NCI-H1694 (cell line): ENCODE measurements around the gene FCRL4.

ENCODE experiments used
- DNase-seq: peaks from one replicate; lab custom pipeline; 2025; lab: John Stamatoyannopoulos, UW

Gene FCRL4

DNA sequence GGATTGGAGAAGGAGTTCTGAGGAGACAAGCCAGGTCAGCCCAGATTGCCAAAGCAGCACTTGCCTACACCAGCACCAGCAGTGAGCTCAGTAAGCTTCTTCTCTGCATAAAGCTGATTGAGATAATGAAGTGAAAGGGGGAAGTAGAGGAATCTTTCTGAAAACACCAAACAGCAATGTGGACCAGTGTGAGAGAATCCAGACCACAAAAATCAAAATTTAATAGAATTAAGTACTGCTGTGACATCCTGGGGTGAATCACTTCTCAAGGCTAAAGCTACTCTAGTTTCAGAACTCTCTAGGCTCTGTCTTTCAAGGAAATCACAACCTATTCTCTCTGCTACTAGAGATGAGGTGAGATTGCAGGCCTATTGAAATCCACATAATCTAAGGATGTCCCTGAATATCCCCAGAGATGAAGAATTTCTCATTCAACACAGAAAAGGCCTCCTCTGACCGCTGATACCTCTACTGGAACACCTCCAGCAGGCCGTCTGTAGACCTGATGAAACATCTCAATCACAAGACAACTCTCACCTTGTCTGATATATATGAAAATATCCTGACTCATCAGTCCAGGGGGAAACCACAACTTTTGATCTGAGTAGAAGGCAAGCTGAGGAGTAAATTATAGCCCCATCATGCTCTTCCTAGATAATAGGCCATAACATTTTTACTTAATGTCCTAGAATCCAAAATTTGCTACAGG lies at the start of gene FCRL4:
FCRL4 (minus strand) TSS at position 127 of the 709 bp plus-strand sequence. CDS start 141 bp downstream, outside the sequence.
- DNase-seq = no peak

DNA sequence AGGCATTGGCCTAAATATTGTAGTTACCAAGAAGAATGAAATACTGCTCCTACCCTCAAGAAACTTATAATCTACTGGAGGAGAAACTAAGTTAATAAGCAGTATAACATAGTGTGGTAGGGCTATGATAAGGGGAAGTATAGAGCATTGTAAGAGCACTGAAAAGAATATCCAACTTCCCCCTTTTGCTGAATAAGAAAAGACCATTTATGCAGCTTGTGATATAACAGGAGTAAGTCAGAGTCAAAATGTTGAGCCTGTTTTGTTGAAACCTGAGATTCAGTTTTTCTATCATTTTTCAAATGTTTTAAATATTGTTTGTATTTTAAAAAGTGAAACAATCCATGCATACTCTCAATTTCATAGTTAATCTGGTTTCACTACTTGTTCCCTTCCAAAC lies 48.3 kb upstream of the FCRL4 start:
- no peak for DNase-seq

DNA sequence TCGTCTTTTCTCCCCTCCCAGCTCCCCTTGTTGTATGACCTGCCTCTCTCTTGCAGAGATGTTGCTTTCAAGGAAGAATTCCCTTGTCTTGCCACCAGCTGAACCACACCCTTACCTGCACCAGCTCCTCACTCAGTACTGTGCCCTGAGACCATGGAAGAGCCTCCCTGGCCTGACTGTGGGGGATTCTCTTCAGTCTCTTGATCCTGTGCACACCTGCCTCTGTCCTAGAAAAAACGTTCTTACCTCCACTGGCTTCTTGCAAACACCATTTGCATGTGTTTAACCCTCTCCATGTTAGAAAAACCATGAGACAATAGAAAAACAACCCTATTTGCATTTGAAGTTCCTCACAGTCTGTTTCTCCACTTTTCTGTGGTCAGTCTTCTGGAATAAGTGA lies 43.3 kb upstream of the FCRL4 start:
- DNase-seq = no peak

DNA sequence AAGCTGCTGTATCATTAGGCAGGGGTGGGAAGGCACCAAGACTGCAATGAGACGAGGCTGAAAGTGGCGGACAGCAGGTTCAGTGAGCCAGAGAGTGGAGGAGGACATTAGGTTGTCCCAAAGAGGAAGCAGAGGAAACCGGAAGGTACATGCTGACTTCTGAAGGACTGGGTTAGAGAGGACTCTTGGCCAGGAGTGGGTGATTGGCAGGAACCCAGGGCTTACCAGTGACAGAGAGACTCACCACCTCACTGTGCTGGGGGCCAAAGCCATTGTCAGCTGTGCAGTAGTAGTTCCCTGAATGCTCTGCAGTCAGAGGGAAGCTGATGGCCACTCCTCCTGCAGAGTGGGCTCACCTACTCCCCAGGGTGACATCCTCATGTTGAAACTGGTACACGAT lies 41.9 kb upstream of the FCRL4 start:
- DNase-seq = no peak

DNA sequence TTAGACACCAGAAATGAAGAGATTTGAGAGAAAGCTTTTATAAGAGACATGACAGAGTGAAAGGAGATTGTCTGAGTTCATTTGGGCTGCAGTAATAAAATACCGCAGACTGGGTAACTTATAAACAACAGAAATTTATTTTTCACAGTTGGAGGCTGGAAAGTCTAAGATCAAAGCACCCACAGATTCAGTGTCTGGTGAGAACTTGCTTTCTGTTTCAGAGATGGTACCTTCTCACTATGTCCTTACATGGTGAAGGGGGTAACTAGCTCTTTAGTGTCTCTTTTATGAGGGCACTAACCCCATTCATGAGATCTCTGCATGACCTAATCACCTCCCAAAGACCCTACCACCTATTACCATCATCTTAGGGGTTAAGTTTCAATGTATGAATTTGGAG lies 30.9 kb upstream of the FCRL4 start:
- no peak for DNase-seq

DNA sequence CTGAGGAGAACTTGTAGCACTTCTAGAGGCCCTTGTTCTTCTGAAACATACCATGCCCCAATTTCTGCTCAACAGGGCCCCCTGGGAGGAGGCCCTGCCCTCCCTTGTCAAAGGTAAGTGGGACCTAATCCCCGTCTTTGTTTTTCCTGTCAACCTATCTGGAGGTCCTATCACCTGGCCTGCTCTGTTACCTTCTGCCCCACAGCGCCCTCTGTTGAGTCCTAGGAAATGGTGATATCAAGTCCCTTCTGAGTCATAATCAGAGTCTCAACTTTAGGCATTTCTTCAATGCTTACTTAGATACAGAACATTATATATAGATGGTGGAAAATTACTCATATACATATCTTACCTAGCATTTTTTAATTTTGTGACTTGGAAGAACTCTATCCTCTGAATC lies 28.2 kb upstream of the FCRL4 start:
- no peak for DNase-seq

DNA sequence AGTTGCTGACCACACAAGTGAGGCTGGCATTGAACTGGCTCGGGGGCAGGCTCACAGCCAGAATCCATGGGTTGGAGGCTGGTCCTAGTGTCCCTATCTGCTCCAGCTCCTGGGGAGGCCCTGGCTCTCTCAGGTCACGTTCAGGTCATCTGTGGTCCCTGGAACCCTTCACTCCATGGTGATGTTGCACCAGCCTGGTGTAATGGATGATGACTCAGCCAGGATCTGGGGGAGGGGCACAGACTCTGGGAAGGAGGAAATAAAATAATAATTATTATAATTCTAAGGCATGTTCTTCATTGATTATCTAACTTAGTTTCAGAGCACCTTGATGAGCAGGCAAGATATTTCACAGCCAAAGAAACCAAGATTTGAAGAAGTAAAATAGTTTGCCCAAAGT lies 26.6 kb upstream of the FCRL4 start:
- no peak for DNase-seq

DNA sequence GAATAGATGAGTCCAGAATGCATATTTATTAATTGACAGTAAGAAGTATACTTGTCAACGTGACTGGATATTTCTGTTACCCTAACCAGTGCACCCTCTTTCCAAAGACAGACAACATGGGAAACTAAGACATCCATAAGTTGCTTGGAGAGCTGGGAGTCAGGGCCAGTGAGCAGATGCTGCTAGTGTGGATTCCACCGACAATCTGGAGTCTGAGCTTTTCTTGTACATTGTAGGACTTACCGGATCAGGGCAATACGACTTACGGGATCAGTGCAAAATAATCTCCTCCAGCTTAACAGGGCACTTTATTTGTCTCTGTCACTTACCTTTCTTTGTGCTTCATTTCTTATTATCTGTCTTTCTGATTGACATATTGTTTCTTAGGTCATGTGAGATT lies 24.6 kb upstream of the FCRL4 start:
- DNase-seq = no peak

DNA sequence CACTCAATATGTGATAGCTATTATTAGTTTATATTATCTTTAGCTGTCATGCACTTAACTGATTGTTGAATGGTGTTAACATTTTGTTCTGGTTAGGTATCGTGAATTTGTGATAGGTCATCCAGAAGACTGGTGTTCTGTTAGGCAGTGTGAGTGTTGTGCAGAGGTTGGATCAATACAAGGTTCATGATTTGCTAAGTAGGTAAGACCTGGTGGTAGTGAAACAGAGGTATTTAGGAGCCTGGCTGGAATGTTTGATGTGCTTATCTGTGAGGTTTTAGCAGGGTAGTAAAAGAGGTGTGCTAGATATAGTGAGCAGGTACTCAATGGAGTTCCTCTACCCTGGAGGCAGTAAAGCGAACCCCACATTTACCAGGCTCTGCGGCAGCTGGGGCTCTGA lies 20.3 kb upstream of the FCRL4 start:
- no peak for DNase-seq

DNA sequence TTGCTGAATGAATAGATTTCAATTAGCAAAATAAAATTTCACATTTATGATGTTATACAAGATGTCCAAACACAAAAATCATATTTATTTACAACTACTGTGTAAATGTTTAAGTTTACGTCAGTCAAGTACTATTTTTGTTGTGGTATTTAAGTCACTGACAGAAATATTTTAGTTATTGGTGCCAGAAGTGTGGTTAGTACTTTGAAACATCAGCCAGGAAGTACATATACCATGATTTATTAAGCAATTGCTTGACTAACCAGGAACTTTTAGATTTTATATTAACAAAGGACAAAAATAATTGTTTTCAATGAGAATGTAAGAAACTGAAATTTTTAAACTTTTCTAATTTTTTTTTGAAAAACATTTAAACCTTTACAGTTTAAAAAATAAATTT lies 2.4 kb upstream of the FCRL4 start:
- DNase-seq = no peak

DNA sequence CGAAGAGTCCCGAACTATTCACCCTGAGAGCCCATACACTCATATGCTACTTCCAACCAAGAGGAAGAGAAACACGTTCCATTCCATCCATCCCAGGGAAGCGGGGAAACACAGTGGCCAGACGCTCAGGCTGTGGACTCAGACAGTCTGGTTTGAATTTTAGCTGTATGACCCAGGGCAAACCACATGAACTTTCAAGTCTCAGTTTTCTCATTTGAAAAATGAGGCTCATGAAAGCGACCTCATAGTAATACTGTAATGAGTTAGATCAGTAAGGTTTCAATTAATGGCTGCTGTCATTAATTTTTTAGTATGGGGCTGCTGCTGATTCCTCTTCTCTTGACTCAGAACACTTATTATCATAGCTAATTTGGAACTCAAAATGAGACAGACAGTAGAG lies 1.5 kb downstream of the FCRL4 start:
- DNase-seq = no peak

DNA sequence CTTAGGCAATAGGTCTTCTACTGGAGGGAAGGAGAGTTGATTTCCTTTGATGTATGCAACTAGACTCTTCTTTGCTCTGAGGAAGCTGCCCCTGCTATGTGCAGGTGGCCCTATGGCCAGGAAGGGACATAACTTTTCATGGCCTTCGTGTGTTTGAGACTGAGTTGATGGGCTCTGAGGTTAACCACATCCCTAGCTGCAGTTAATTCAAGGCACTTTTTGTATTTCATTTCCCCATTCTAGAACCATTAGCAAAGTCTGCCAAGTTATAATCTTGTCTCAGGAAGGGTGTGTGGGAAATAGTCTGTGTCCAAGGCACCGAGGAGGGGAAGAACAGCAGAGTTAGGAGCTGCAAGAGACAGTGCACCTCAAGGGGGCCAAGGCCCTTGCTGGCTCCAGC lies 2.5 kb downstream of the FCRL4 start:
- DNase-seq = no peak

DNA sequence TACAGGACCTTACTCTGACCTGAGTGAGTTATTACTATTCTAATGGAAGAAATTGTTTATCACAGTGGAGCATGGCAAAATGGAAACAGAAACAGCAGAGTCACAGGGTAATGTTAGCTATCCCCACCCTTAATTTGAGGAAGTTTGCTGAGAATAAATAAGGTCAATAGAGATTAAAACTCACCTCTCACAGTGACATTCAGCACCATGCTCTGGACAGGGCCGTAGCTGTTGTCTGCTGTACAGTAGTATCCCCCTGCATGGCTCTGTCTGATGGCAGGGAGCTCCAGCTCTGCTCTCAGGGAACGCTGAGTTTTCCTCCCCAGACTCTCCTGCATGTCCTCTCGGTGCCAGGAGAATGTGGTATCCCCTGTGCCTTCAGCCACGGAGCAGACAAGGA lies 11.9 kb downstream of the FCRL4 start:
- no peak for DNase-seq

DNA sequence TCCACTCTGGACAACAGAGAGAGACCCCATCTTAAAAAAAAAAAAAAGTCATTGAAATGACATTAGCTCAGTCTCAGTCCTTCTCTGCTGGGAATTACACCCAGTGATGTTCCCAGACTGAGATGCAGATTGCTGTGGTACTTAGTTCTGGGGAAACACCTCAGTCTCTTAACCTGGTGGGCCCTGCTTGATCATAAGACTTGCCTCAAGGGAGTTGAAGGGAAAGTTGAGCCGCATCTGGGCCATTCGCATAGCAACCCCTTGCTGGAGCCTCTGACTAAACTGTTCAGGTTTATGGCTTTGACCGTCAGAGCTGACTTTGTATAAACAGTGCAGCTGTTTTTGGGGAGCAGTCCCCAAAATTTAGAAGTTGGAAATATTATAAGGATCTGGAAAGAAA lies 13.4 kb downstream of the FCRL4 start:
- no peak for DNase-seq

DNA sequence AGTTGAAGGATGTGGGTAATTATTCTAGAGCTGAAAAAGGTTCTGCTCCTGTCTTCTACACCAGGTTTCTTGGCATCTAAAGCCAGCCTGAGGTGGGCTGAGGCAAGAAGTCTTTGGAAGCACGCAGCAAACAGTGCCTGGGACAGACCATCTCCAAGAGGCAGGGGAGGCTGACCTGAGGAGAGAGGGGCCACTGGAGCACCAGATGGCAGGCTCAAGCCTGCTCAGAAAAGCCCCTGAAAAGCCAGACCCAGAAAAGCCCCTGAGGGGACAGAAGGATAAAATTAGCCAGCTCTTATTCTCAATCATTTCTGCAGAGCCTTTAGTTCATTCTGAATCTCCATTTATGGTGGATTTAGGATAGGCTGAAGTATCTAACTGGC lies 17.1 kb downstream of the FCRL4 start:
- DNase-seq = no peak

DNA sequence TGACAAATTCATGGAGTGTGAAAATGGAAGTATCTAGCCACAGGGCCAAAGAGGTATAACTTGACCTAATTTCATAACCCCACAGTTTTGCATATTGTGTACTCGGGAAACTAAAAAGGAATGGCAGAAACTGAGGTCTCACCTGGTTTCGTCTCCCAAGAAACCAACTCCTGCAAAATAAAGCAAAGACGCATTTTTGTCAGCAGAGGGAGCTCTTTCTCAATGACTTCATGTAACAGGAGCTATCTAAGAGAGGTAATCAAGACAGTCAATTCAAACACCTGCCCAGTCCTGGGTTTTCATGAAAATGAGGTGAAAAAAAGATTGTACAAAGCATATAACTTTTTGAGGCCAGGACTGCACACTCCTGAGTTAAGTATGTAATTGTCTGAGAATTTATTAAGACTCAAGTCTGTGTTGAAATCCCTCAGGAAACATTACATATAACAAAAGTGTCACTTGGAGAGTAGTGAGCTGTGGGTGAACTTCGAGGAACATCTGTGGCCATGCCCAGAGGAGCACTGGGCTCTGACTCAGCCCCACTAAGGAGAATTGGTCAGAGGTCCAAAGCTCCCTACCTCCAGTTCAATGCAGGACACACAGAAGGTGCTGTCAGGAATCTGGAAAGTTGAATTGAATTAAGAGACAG lies 17.6 kb downstream of the FCRL4 start:
- peak; percentile 11 for DNase-seq

DNA sequence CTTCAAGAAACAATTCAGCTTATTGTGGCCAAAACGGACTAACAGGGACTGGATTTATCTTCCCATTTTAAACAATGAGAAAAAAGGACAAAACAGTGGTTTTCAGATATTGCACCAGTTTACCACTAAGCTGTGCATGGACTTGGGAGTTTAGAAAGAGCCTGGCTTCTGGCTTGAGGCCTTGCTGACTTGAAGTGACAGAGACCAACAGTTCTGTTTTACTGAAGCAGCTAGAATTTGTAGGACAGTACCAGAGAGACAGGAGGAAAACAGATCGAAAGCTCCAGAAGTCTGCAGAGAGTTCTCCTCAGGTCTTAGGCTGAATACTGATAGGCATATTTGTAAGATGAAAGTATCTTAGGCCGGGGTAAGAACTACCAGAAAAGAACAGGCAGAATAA lies 20.5 kb downstream of the FCRL4 start:
- DNase-seq = no peak

DNA sequence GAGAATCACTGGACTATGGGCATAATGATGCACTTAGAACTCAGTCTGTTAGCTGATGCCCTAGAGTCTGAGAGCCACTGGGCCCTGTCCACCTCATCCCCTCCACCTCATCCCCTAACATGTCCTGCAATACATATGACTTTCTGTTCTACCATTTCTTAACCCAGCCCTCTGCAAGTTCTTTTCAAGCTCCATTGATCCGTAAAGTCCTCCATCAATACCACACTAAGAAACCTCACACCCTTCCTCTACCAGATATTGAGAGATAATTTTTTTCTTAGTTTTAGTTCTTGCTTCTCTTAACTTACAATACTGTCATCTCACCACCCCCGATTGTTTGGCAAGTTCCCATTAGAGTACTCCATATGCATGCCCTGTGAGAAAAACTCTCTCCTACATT lies 22.1 kb downstream of the FCRL4 start:
- no peak for DNase-seq

DNA sequence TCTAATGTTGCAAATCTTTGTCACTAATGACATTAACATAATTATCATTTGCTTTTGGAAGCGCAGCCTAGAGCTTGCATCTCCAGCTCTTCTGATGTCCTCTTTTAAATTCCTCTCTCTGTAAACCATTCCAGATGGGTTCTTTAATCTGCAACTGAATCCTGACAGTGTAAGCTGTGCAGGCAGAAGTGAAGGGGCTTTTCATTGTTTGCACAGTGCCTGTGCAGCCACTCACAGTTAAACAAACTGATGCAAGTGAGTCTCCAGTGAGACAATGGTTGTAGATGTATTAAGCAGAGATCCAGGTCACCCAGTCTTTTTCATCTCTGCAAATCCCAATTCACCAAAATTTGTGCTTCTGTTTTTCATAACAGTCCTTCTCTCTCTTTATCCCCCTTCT lies 23.0 kb downstream of the FCRL4 start:
- DNase-seq = no peak

DNA sequence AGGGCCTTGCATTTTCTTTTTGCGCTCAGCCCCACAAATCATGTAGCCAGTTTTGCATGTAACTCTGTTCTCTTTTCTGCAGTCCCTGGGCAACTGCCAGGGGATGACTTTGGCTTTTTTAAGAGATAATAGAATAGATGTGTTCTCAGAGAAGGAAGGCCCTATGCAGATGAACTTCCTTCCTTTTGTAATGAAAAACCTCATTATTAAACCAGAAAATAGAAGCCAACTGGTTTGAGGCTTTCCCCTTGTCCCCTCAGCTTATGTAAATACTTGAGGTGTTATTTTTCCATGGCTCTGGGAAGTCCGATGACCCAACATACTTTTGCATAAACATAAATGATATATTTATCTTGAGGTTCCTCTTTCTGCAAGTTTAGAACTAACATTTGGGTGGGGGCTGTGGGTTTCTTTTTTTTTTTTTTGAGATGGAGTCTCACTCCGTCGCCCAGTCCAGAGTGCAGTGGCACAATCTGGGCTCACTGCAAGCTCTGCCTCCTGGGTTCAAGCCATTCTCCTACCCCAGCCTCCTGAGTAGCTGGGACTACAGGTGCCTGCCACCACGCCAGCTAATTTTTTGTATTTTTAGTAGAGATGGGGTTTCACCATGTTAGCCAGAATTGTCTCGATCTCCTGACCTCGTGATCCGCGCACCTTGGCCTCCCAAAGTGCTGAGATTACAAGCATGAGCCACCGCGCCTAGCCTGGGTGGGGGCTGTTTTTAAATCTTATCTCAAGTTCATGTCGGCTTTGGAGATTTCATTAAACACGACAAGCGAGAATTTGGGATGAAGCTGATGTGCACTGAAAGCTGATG lies 31.2 kb downstream of the FCRL4 start:
- no peak for DNase-seq

DNA sequence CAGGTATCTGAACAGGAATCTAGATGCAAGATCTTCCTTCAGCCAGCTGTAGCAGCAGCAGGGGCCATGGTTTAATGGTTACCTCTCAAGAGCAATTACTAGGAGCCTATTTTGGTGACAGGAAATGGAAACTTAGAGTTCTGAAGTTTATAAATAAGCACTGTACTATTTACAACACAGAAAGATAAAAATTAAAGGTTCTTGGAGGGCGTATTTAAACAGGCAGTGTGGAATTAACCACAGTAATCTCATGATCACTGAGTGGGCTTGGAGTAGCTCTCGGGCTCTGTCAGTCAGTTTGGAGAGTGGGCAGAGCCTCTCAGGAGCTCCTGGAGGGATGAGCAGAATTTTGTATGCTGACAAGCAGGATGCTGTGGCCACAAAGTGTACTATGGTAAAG lies 35.4 kb downstream of the FCRL4 start:
- DNase-seq = no peak

DNA sequence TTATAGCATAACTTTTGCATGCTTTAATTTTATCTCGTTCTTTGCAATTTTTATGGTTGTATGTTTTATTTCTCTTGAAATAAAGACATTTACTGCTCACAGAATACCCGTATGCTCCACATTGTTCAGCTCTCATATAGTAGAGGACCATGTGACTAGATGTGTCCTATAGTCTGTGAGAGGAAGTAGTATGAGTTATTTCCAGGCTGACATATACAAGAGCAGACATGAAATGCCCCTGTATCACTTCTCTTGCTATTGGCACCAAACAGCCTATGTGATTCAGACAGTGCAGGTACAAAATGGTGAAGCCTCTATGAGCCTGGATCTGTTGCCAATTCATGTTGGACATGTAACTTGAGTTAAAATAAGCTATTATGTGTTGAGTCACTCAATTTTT lies 39.8 kb downstream of the FCRL4 start:
- no peak for DNase-seq
